Fibroblast of the aortic adventitia (primary cell): Measurements from ENCODE around the gene AKAP9. TPM values are rescaled to one million over a fixed set of nuclear protein-coding genes. Genes with fewer than 3 reads are reported as not detected.

Experiments used
- DNase-seq: peaks from one replicate; pipeline ENCODE4 v3.0.0-alpha.2; 2010; ENCODE audit warnings: low read depth
- H3K4me3 ChIP-seq: 2 replicates; pipeline ENCODE4 v1.5.1; 2011; ENCODE audit warnings: low read depth, mild to moderate bottlenecking, control low read depth, low read length, moderate library complexity
- CTCF ChIP-seq: IDR thresholded peaks from 2 replicates; pipeline ENCODE4 v1.5.1; 2011; ENCODE audit warnings: mild to moderate bottlenecking, low read length, control low read depth, inconsistent platforms; ENCODE audit not compliant: insufficient read depth
- total RNA-seq: library from RNA; depleted of rRNA; stranded (reverse); fragments of >200 nt; gene quantifications from 2 replicates; pipeline ENCODE4 v1.2.3, GENCODE V29; 2012; ENCODE audit warnings: low replicate concordance

The AKAP9 gene
- total RNA-seq, 1 donor = 53.3 TPM

GRCh38 chr7:92121681-92122080, 181.0 kb downstream of the AKAP9 start:
- no peak overlapping the region for H3K4me3 ChIP-seq
- no peak for DNase-seq
- no peak for TF ChIP-seq CTCF

- no peak for DNase-seq
- H3K4me3 ChIP-seq = no peak overlapping the region
- TF ChIP-seq CTCF = no peak
Measured at GRCh38 chr7:92131093-92131492, 190.4 kb downstream of the AKAP9 start.

GRCh38 chr7:92131764-92132330, 191.2 kb downstream of the AKAP9 start:
- no peak for DNase-seq
- TF ChIP-seq CTCF = no peak
- H3K4me3 ChIP-seq = peak overlapping the region; percentile 38

DNA sequence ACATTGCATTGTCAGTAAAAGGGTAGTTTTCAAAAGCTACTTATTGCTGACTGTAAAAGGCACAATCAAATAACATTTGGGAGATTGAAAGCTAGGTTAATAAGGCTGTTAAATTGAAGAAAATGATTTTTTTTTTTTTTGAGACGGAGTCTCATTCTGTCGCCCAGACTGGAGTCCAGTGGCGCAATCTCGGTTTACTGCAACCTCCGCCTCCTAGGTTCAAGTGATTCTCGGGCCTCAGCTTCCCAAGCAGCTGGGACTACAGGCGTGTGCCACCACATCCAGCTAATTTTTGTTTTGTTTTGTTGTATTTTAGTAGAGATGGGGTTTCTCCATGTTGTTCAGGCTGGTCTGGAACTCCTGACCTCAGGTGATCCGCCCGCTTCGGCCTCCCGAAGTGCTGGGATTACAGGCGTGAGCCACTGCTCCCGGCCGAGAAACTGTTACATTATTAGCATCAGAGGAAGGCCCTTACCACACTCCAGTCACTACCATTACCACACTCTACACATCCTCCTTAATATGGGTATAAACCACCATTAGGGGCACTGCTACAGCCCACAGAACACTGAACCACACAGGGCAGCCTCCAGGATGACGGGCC, 192.6 kb downstream of the AKAP9 start:
- peak; percentile 15 for DNase-seq
- peak overlapping the region; percentile 76 for H3K4me3 ChIP-seq
- TF ChIP-seq CTCF = no peak

- DNase-seq = peak; percentile 61
- peak; percentile 92 for TF ChIP-seq CTCF
- peak overlapping the region; percentile 76 for H3K4me3 ChIP-seq
Measured at GRCh38 chr7:92133737-92134270, 193.1 kb downstream of the AKAP9 start.

DNA sequence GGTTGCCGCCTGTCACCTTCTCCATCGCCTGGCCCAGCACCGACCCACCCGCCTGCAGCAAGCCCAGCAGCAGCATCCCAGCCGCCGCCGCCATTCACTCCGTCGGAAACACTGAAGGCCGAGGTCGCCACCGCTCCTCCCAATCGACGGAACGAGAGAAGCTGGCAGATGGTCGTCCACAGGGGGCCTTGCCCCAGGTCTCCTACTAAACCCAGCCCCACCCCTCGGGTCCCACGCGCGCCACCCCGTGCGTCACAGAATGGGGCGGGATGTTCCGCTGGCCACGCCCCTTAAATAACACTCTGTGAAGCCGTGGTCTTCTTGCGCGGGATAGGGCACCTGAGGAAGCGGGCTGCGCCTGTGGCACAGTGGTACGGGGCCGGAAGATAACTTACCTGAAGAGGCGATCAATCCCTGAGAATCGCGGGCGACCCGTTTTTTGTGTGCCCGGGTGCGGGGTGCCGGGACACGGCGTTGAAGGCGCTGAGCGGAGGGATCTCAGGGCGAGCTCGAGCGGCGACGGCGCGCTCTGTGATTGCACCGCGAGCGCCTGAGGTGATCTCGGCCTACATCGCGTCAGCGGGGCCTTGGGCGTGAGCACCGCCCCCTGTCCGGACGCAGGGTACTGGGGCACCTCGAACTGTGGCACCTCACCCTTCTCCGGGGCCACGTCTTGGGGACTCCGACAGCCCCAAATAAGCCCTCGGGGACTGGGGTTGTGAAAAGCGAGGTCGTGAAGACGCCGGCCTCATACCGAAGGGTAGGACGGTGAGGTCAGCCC, 193.8 kb downstream of the AKAP9 start, which contains the start of gene CYP51A1:
CYP51A1 (minus strand) TSS at position 207 of the 781 bp plus-strand sequence; CDS start at position 94, 113 bp downstream.
- TF ChIP-seq CTCF = peak; percentile 21
- H3K4me3 ChIP-seq = peak within 1 kb of the TSS; percentile 76

More for the DNA sequence above, 193.8 kb downstream of the AKAP9 start, which contains the start of gene CYP51A1:
- peak; percentile 93 for DNase-seq
